Activated CD4-positive, alpha-beta T cell treated with anti-CD3 and anti-CD28 coated beads, Interleukin-2, amount 50 U/mL, for 4 hours (primary cell): Measurements from ENCODE around the gene S100A12.
"Not testable (repeated sequence)": the region's sequence is repeated elsewhere in the genome, so short reads cannot be mapped to it uniquely, and the experiment has no call there.

ENCODE experiments used
- DNase-seq, 2 experiments: peaks; one replicate each; pipeline ENCODE4 v3.0.0-alpha.2; 2020

Gene S100A12

DNA sequence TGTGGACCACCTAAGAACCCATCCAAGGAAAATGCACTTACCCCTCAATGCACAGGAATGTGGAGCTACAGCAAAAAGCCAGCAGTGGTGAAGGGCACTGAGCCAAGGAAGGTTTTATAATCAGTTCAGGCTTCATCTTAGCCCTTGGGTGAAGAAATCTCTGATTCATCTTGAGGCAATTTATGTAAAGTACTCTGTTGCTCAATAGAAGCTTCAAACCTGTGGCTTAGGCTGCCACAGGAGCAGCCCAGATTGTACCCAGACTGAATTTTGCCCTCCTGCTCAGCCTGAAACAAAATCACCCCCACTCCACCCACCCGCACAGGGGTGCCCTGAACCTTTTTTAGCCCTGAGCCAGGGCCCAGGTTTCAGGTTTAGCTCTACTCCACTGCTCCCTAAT, at the start of gene S100A12:
S100A12 (minus strand) TSS at position 111 of the 400 bp plus-strand sequence. CDS start 1,029 bp downstream, outside the sequence.
- DNase-seq: no peak

GRCh38 chr1:153422450-153423068, 47.1 kb upstream of the S100A12 start:
- peak; percentile 56 to 66 for DNase-seq

- DNase-seq: no peak
Measured at GRCh38 chr1:153420306-153420705, 44.9 kb upstream of the S100A12 start.

GRCh38 chr1:153419436-153419793, 44.0 kb upstream of the S100A12 start:
- not testable (repeated sequence) for DNase-seq

- DNase-seq: not testable (repeated sequence)
Measured at GRCh38 chr1:153418758-153419435, 43.5 kb upstream of the S100A12 start.

DNA sequence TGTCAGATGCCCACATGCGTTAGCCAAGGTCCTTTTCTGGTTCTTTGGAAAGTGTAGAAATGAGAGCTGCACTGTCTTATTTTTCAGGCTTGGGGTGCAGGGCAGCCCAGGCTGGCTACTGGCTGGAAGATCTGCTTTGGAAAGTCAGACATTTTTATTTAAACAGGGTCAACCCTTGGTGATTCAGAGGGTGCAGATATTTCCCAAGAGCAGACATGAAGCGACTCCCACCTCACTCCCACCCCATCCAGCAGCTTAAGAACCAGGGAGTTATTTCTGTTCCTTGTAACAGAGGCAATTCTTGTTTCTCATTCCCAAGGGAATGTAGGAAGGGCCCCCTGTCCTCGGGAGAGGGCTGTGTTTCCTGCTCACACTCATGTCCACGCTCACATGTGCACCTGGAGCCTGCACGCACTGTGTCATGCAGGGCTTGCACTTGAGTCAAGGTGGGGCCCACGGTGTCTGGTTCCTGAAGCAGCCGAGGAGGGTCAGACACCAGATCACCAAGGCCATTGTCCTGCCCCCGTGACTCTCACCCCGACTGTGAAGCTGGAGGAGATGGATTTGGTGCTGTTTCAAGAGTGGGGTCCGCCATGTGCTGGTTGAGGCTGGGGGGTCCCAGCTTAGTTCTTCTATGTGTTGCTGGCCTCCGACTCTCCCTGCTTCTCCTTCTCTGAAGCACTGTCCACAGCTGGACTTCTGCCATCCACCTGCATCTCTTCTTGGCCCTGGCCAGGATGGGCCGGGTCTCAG, 41.9 kb upstream of the S100A12 start:
- no peak for DNase-seq

- DNase-seq: no peak
Measured at GRCh38 chr1:153415850-153416570, 40.6 kb upstream of the S100A12 start, which contains the start of gene S100A7A. Gene S100A7A (plus strand): TSS chr1:153416520. CDS start chr1:153418083, 1,563 bp downstream.

DNA sequence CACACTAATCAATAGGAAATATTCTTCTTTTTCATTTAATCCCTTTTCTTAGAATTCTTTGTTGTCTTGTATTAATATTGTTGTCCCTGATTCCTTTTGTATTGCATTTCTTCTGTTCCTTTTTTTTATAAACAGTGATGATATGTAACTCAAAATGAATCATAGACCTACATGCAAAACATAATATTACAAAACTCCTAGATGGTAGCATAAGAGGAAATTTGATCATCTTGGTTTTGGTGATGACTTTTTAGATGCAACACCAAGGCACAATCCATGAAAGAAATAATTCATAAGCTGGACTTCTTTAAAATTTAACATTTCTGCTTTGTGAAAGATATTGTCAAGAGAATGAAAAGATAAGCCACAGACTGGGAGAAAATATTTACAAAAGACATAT, 38.5 kb upstream of the S100A12 start:
- DNase-seq: not testable (repeated sequence)

DNA sequence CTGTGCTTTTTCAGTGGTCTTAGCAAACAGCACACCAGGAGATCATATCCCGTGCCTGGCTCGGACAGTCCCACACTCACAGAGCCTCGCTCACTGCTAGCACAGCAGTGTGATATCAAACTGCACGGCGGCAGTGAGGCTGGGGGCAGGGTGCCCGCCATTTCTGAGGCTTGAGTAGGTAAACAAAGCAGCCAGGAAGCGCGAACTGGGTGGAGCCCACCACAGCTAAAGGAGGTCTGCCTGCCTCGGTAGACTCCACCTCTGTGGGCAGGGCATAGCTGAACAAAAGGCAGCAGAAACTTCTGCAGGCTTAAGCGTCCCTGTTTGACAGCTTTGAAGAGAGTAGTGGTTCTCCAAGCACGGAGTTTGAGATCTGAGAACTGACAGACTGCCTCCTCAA, 31.9 kb upstream of the S100A12 start:
- not testable (repeated sequence) for DNase-seq

DNA sequence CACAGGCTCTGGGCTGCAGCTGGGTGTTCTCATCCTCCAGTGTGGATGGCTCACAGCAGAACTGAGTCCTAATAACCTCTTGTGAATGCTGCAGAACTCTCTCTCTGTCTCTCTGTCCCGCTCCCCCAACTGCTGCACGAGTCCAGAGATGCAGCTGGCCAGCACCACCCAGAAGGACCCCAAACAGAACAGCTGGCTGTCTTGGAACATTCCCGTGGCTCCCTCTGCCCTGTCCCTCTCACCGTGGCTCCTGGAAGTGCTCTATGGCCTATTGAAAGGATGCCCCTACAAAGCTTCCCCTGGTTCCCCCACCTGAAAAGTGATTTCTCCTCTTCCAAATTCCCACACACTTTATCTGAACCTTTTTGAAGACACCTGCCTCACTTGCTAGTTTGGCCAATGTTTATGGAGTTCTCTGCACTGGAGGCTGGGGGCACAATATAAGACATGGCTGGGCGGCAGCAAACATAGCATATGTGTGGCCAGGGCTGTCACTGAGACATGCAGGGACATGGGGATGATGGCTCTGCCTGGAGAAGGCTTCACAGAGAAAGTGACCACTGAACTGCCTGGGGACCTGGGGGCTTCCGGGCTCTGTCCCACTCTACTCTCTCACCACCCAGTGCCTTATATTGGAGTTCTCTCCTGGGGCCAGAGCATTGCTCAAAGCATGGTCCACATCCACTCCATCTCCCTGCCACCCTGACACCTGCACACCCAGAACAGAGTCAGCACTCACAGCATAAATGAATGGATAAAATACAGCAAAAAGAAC, 30.6 kb upstream of the S100A12 start:
- DNase-seq: not testable (repeated sequence)

- peak; percentile 39 to 43 for DNase-seq
Measured at GRCh38 chr1:153404768-153405167, 29.3 kb upstream of the S100A12 start.

DNA sequence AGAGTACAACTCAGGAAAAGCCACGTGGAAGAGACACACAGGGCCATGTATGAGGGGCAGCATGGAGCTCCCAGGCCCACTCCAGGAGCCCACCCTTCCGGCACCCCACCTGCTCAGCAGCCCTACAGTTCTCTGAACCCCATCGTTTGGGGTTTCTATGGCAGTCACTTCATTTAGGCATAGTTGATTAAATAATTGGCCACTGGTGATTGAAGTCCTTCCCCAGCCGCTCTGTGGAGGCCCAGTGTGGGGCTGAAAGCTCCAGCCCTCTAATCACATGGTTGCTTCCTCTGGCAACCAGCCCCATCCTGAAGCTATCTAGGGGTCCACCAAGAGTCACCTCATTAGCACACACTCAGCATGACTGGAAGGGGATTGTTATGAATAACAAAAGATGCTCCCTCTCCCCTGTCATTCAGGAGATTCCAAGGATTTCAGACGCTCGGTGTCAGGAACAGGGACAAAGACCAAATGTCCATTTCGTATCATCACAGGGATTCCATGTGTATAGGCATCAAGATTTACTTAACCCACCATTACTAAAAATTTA, 28.7 kb upstream of the S100A12 start:
- DNase-seq: no peak

- no peak for DNase-seq
Measured at GRCh38 chr1:153403421-153404085, 28.1 kb upstream of the S100A12 start.

DNA sequence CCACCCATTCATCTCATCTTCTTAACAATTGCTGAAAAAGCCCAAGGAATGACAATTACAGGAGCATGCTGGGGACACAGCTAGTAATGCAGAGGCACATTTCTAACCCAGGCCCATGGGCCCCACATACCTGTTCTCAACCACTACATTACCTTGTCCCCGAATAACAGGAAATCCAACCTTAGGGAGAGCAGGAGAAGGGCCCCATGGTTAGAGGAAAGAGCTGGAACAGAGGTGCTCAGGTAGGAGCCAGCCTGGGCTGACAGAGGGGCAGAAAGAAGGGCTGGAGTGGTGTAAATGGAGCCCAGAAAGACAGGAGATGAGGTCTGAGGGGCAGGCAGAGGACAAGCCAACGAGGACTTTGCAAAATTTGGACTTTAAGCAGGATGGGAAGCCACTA, 26.8 kb upstream of the S100A12 start:
- no peak for DNase-seq

DNA sequence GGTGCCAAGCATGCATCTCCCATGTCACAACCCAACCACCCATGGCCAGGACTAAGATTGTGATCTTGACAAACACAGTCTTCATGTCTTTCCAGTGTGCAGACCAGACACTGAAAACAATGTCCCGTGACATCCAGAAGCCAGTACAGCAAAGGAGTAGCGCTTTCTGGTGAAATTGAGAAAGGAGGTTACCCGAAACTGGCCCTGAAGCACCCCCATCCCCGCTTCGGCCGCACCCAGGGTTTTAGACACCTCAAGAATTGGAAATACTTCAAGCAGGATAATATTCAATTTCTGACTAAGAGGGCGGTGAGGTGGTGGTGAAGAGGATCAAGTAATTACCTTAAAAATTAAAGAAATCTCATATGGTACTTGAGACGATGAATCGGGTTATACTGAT, 26.0 kb upstream of the S100A12 start:
- DNase-seq: no peak

- DNase-seq: no peak
Measured at GRCh38 chr1:153400244-153400643, 24.8 kb upstream of the S100A12 start.

- no peak for DNase-seq
Measured at GRCh38 chr1:153399401-153400055, 24.1 kb upstream of the S100A12 start.

GRCh38 chr1:153397924-153398651, 22.7 kb upstream of the S100A12 start:
- no peak for DNase-seq

- no peak for DNase-seq
Measured at GRCh38 chr1:153397051-153397923, 21.9 kb upstream of the S100A12 start.
